ENCODE measurements around the gene PLCL2. TPM values are rescaled to one million over a fixed set of nuclear protein-coding genes. Genes with fewer than 3 reads are reported as not detected.

The PLCL2 gene
- total RNA-seq, 1 donor from 2014 or later: 5.6 TPM

GRCh38 chr3:16883723-16884083, 1.1 kb upstream of the PLCL2 start:
- H3K27ac ChIP-seq: peak overlapping the region; percentile 95
- DNase-seq (ENCODE audit: extremely low spot score in 2 of 2): no peak
- no peaks in the 10 kb centered on the region for H3K9me3 ChIP-seq
- no peaks in the 10 kb centered on the region for H3K27me3 ChIP-seq
- no peaks in the 10 kb centered on the region for H3K36me3 ChIP-seq
- intact Hi-C loops (cut with DNase I): no loop called here
- H3K4me1 ChIP-seq: peaks cover 39% of the 10 kb centered on the region
- H3K4me3 ChIP-seq: peak overlapping the region; percentile 73 to 89
- TF ChIP-seq CTCF (IDR thresholded peaks at IDR 0.05): no peak
- TF ChIP-seq POLR2AphosphoS5 (IDR thresholded peaks at IDR 0.05; ENCODE audit: insufficient read depth in 1 of 2, low read depth in 1 of 2): peak in 1 of 2 donors; percentile 11
- TF ChIP-seq POLR2A (IDR thresholded peaks at IDR 0.05): no peak

GRCh38 chr3:16884084-16884747, 539 bp upstream of the PLCL2 start:
- intact Hi-C loops (cut with DNase I): no loop called here
- H3K4me1 ChIP-seq: peaks cover 39% of the 10 kb centered on the region
- H3K4me3 ChIP-seq: peak overlapping the region; percentile 73 to 89
- DNase-seq (ENCODE audit: extremely low spot score in 2 of 2): no peak
- TF ChIP-seq POLR2AphosphoS5 (IDR thresholded peaks at IDR 0.05; ENCODE audit: insufficient read depth in 1 of 2, low read depth in 1 of 2): no peak
- TF ChIP-seq CTCF (IDR thresholded peaks at IDR 0.05): peak in 2 of 3 experiments; percentile 40 to 56
- H3K27ac ChIP-seq: peak overlapping the region; percentile 95
- H3K9me3 ChIP-seq: no peaks in the 10 kb centered on the region
- H3K36me3 ChIP-seq: no peaks in the 10 kb centered on the region
- no peaks in the 10 kb centered on the region for H3K27me3 ChIP-seq

- Histone ChIP-seq H3K27ac (peak overlapping the region; percentile 95), H3K36me3 (no peaks in the 10 kb centered on the region), H3K27me3 (no peaks in the 10 kb centered on the region), H3K4me3 (peak overlapping the region; percentile 73 to 89), H3K9me3 (no peaks in the 10 kb centered on the region), H3K4me1 (peaks cover 39% of the 10 kb centered on the region)
- TF ChIP-seq POLR2AphosphoS5 (IDR thresholded peaks at IDR 0.05; ENCODE audit: insufficient read depth in 1 of 2, low read depth in 1 of 2): no peak
- TF ChIP-seq POLR2A (IDR thresholded peaks at IDR 0.05): no peak
- TF ChIP-seq CTCF (IDR thresholded peaks at IDR 0.05): no peak
- DNase-seq (ENCODE audit: extremely low spot score in 2 of 2): no peak
- intact Hi-C loops (cut with DNase I): no loop called here
Observed at GRCh38 chr3:16885593-16886302, 993 bp downstream of the PLCL2 start.

GRCh38 chr3:16886303-16886683, 1.5 kb downstream of the PLCL2 start:
- intact Hi-C loops (cut with DNase I): no loop called here
- Histone ChIP-seq H3K9me3 (no peaks in the 10 kb centered on the region), H3K27ac (peak overlapping the region; percentile 95), H3K4me1 (peaks cover 39% of the 10 kb centered on the region), H3K27me3 (no peaks in the 10 kb centered on the region), H3K36me3 (no peaks in the 10 kb centered on the region), H3K4me3 (peak overlapping the region; percentile 73 to 89)
- TF ChIP-seq POLR2AphosphoS5 (IDR thresholded peaks at IDR 0.05; ENCODE audit: insufficient read depth in 1 of 2, low read depth in 1 of 2): no peak
- no peak for TF ChIP-seq CTCF (IDR thresholded peaks at IDR 0.05)
- no peak for TF ChIP-seq POLR2A (IDR thresholded peaks at IDR 0.05)
- no peak for DNase-seq (ENCODE audit: extremely low spot score in 2 of 2)

GRCh38 chr3:16887130-16887529, 2.4 kb downstream of the PLCL2 start:
- Histone ChIP-seq H3K4me1 (peaks cover 39% of the 10 kb centered on the region), H3K27ac (no peak overlapping the region), H3K36me3 (no peaks in the 10 kb centered on the region), H3K9me3 (no peaks in the 10 kb centered on the region), H3K27me3 (no peaks in the 10 kb centered on the region), H3K4me3 (no peak overlapping the region)
- DNase-seq (ENCODE audit: extremely low spot score in 2 of 2): no peak
- intact Hi-C loops (cut with DNase I): no loop called here
- TF ChIP-seq POLR2A (IDR thresholded peaks at IDR 0.05): no peak
- no peak for TF ChIP-seq CTCF (IDR thresholded peaks at IDR 0.05)
- TF ChIP-seq POLR2AphosphoS5 (IDR thresholded peaks at IDR 0.05; ENCODE audit: insufficient read depth in 1 of 2, low read depth in 1 of 2): no peak

Data from vagina (tissue), 2 donors.